ENCODE measurements around the gene ZC3H13. TPM values are rescaled to one million over a fixed set of nuclear protein-coding genes. Genes with fewer than 3 reads are reported as not detected.

Gene ZC3H13
- total RNA-seq, 1 experiment from 2014 or later = 9.5 TPM

DNA sequence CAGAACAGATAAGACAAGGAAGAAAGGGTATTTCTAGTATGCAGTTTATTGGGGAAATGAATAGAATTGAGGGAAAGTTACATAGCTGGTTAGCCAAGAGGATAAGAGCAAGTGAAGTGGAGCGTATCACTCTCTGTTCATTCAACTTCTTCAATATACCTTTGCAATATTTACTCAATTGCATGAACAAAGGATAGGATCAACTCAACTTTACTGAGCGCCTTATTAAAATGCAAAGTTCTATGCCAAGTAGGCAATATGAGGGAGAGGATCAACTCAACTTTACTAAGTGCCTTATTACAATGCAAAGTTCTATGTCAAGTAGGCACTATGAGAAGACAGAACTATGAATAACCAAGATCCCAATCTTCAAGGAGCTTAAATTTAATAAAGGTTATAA is 43.9 kb downstream of the ZC3H13 start:
- H3K27me3 ChIP-seq (ENCODE audit: low read length) = no peaks in the 10 kb centered on the region
- DNase-seq (no peak), ATAC-seq (no peak)
- H3K9me3 ChIP-seq (ENCODE audit: low read length) = no peaks in the 10 kb centered on the region
- H3F3A ChIP-seq (ENCODE audit: low read length, unreplicated experiment) = no peaks in the 10 kb centered on the region
- peaks cover 13% of the 10 kb centered on the region; the same call in 1 of the 2 replicates for H3K36me3 ChIP-seq (ENCODE audit: low read depth, low read length)
- H3K4me1 ChIP-seq (ENCODE audit: insufficient read depth, low read length) = peaks cover 11% of the 10 kb centered on the region
- H3K9me2 ChIP-seq (replicated peaks; ENCODE audit: low read length) = no peaks in the 10 kb centered on the region
- ChIA-PET CTCF (no interaction called here), POLR2A (ENCODE audit: unreplicated experiment) (no interaction called here)
- TF ChIP-seq EZH2 (IDR thresholded peaks at IDR 0.05; ENCODE audit: low read length, unreplicated experiment) = no peak
- TF ChIP-seq, protein P1, sequence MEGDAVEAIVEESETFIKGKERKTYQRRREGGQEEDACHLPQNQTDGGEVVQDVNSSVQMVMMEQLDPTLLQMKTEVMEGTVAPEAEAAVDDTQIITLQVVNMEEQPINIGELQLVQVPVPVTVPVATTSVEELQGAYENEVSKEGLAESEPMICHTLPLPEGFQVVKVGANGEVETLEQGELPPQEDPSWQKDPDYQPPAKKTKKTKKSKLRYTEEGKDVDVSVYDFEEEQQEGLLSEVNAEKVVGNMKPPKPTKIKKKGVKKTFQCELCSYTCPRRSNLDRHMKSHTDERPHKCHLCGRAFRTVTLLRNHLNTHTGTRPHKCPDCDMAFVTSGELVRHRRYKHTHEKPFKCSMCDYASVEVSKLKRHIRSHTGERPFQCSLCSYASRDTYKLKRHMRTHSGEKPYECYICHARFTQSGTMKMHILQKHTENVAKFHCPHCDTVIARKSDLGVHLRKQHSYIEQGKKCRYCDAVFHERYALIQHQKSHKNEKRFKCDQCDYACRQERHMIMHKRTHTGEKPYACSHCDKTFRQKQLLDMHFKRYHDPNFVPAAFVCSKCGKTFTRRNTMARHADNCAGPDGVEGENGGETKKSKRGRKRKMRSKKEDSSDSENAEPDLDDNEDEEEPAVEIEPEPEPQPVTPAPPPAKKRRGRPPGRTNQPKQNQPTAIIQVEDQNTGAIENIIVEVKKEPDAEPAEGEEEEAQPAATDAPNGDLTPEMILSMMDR (conservative IDR thresholded peaks at IDR 0.05; ENCODE audit: low read depth, low read length) = no peak
- no peak for TF ChIP-seq EZH2phosphoT487 (IDR thresholded peaks at IDR 0.05; ENCODE audit: borderline replicate concordance, low read length)
- no peak overlapping the region for H3K4me2 ChIP-seq (ENCODE audit: low read length)
- H4K20me1 ChIP-seq (ENCODE audit: low read length) = no peaks in the 10 kb centered on the region; the same call in 1 of the 2 replicates
- BruUV-seq (replicated peaks) = no TSS peak
- H3K79me2 ChIP-seq (ENCODE audit: low read length) = no peaks in the 10 kb centered on the region
- intact Hi-C loops (cut with micrococcal nuclease) = no loop called here
- no peak overlapping the region for H3K27ac ChIP-seq (ENCODE audit: low read length)
- H2AFZ ChIP-seq (ENCODE audit: low read length) = no peak overlapping the region
- H3K4me3 ChIP-seq (ENCODE audit: low read length) = no peak overlapping the region
- H3K9ac ChIP-seq (ENCODE audit: low read length) = no peak overlapping the region

DNA sequence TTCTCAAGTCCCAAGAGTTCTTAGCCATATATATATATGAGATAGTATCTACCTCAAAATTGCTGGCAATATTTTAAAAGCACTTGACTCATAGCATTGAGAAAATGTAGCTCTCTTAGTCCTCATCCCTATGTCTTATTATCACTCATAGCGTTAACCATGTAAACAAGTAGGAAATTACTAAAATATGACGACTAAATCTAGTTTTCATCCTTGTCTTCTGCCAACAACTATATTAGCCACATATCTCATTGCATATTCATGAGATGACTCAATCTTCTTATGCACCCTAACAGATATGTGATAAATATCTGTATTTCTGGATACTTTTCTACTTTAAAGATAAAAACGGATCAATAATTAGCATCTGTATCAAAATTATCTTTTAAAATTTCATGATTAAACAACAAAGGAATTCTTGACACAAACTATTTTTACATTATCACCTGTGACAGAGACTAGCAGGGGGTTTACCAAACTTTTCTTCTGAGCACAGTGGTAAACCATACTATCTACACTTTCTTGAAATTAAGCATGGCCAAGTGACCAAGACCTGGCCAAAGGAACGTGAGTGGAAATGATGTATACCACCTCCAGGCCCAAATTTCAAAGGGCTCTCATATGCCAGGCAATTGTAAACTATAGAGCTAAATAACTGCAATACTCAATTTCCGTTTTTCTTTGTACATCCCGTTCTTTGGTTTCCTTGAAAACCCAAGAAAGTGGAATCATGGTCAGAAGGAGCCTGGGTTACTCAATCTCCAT is 45.7 kb downstream of the ZC3H13 start:
- Histone ChIP-seq H4K20me1 (ENCODE audit: low read length) (no peaks in the 10 kb centered on the region), H3K4me2 (ENCODE audit: low read length) (no peak overlapping the region), H3K4me1 (ENCODE audit: insufficient read depth, low read length) (no peaks in the 10 kb centered on the region), H3K9me3 (ENCODE audit: low read length) (no peaks in the 10 kb centered on the region), H3F3A (ENCODE audit: low read length, unreplicated experiment) (no peaks in the 10 kb centered on the region), H3K27me3 (ENCODE audit: low read length) (no peaks in the 10 kb centered on the region), H3K36me3 (ENCODE audit: low read depth, low read length) (peaks cover 16% of the 10 kb centered on the region; the same call in 1 of the 2 replicates), H3K9ac (ENCODE audit: low read length) (no peak overlapping the region), H3K4me3 (ENCODE audit: low read length) (no peak overlapping the region), H3K9me2 (replicated peaks; ENCODE audit: low read length) (no peaks in the 10 kb centered on the region), H2AFZ (ENCODE audit: low read length) (no peak overlapping the region), H3K27ac (ENCODE audit: low read length) (no peak overlapping the region), H3K79me2 (ENCODE audit: low read length) (no peaks in the 10 kb centered on the region)
- DNase-seq = no peak
- ChIA-PET POLR2A (ENCODE audit: unreplicated experiment) (no interaction called here), CTCF (no interaction called here)
- intact Hi-C loops (cut with micrococcal nuclease) = no loop called here
- BruUV-seq (replicated peaks) = no TSS peak
- no peak for ATAC-seq
- TF ChIP-seq EZH2 (IDR thresholded peaks at IDR 0.05; ENCODE audit: low read length, unreplicated experiment) (no peak), EZH2phosphoT487 (IDR thresholded peaks at IDR 0.05; ENCODE audit: borderline replicate concordance, low read length) (no peak)
- TF ChIP-seq, protein P1 (conservative IDR thresholded peaks at IDR 0.05; ENCODE audit: low read depth, low read length) = no peak

DNA sequence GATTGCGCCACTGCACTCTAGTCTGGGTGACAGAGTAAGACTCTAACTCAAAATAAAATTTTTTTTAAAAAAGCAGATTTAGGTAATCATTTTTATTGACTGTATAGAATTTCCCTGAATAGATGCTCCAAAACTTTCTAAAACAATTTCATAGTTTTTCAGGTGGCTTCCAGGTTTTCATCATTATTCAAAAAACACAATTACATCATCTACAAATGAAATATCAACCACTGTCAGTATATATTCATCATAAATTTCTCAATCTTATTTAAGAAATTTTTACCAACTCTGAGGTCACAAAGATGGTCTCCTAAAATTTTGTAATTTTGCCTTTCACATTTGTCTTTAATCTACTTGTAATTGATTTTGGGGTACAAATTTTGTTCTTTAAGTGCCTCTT is 48.1 kb downstream of the ZC3H13 start:
- TF ChIP-seq EZH2 (IDR thresholded peaks at IDR 0.05; ENCODE audit: low read length, unreplicated experiment) = no peak
- TF ChIP-seq, protein P1 (conservative IDR thresholded peaks at IDR 0.05; ENCODE audit: low read depth, low read length) = no peak
- TF ChIP-seq EZH2phosphoT487 (IDR thresholded peaks at IDR 0.05; ENCODE audit: borderline replicate concordance, low read length) = no peak

More for the DNA sequence above, 48.1 kb downstream of the ZC3H13 start:
- Histone ChIP-seq H2AFZ (ENCODE audit: low read length) (no peak overlapping the region), H3K9ac (ENCODE audit: low read length) (no peak overlapping the region), H3K79me2 (ENCODE audit: low read length) (no peaks in the 10 kb centered on the region), H3K9me2 (replicated peaks; ENCODE audit: low read length) (no peaks in the 10 kb centered on the region), H3F3A (ENCODE audit: low read length, unreplicated experiment) (no peaks in the 10 kb centered on the region), H3K27ac (ENCODE audit: low read length) (no peak overlapping the region), H3K36me3 (ENCODE audit: low read depth, low read length) (peaks cover 18% of the 10 kb centered on the region), H3K9me3 (ENCODE audit: low read length) (no peaks in the 10 kb centered on the region), H3K27me3 (ENCODE audit: low read length) (no peaks in the 10 kb centered on the region), H3K4me2 (ENCODE audit: low read length) (no peak overlapping the region), H3K4me3 (ENCODE audit: low read length) (no peak overlapping the region), H3K4me1 (ENCODE audit: insufficient read depth, low read length) (no peaks in the 10 kb centered on the region), H4K20me1 (ENCODE audit: low read length) (no peaks in the 10 kb centered on the region)
- ATAC-seq (no peak), DNase-seq (no peak)
- intact Hi-C loops (cut with micrococcal nuclease) = no loop called here
- ChIA-PET CTCF (no interaction called here), POLR2A (ENCODE audit: unreplicated experiment) (no interaction called here)
- no TSS peak for BruUV-seq (replicated peaks)
